Spleen (tissue), 11 donors: ENCODE results near the gene SEMA7A. TPM values are rescaled to one million over a fixed set of nuclear protein-coding genes. Genes with fewer than 3 reads are reported as not detected.
A peak's percentile ranks its signal among the peaks of the same experiment; 100 is the strongest.

Experiments
- DNase-seq: peaks from one replicate; pipeline ENCODE4 v3.0.0-alpha.2; 2020
- H3K27ac ChIP-seq, 8 donors: fragments of 200-600 bp; sonication (generic) in 7 of 8; 1 replicate in 4 of 8; 2 replicates in 4 of 8; pipeline versions ENCODE4 v1.5.0 to v1.8.0; 2016 to 2021; ENCODE audit warnings: inconsistent platforms in 4 of 8, mild to moderate bottlenecking in 4 of 8, moderate library complexity in 1 of 8
- H3K27me3 ChIP-seq, 7 donors: fragments of 200-600 bp; sonication (generic) in 6 of 7; replicated peaks in 1 of 7; 1 replicate in 4 of 7; 2 replicates in 3 of 7; pipeline versions ENCODE4 v1.5.0 to v1.8.0; 2016 to 2021; ENCODE audit warnings: inconsistent platforms in 3 of 7, mild to moderate bottlenecking in 1 of 7
- H3K36me3 ChIP-seq, 6 donors: fragments of 200-600 bp; sonication (generic) in 5 of 6; 1 replicate in 4 of 6; 2 replicates in 2 of 6; pipeline versions ENCODE4 v1.5.0 to v1.8.0; 2016 to 2021; ENCODE audit warnings: inconsistent platforms in 2 of 6
- H3K4me1 ChIP-seq, 6 donors: fragments of 200-600 bp; sonication (generic) in 5 of 6; 1 replicate in 3 of 6; 2 replicates in 3 of 6; pipeline versions ENCODE4 v1.5.0 to v1.8.0; 2016 to 2021; ENCODE audit warnings: inconsistent platforms in 3 of 6
- H3K4me3 ChIP-seq, 8 donors: fragments of 200-600 bp; sonication (generic) in 7 of 8; 1 replicate in 4 of 8; 2 replicates in 4 of 8; pipeline versions ENCODE4 v1.5.0 to v1.8.0; 2016 to 2021; ENCODE audit warnings: inconsistent platforms in 4 of 8, mild to moderate bottlenecking in 4 of 8, moderate library complexity in 2 of 8
- H3K9me3 ChIP-seq, 8 donors: fragments of 200-600 bp; sonication (generic) in 7 of 8; 1 replicate in 4 of 8; 2 replicates in 4 of 8; pipeline versions ENCODE4 v1.5.0 to v1.8.0; 2016 to 2021; ENCODE audit warnings: inconsistent platforms in 4 of 8
- CTCF ChIP-seq, 11 experiments: fragments of 200-600 bp in 7 of 11; fragments of 450-650 bp in 4 of 11; sonication (generic) in 4 of 11; IDR thresholded peaks in 8 of 11; conservative IDR thresholded peaks in 3 of 11; 1 replicate in 7 of 11; 2 replicates in 4 of 11; pipeline versions ENCODE4 v1.4.0 to v1.8.0; 2016 to 2021; ENCODE audit warnings: antibody characterized with exemption in 11 of 11, inconsistent platforms in 4 of 11, mild to moderate bottlenecking in 1 of 11
- POLR2A ChIP-seq, 3 donors: fragments of 450-650 bp; IDR thresholded peaks; one replicate each; pipeline ENCODE4 v1.5.1; 2017; ENCODE audit warnings: antibody characterized with exemption in 3 of 3, mild to moderate bottlenecking in 1 of 3
- POLR2AphosphoS5 ChIP-seq, 3 donors: sonication (generic); formaldehyde crosslinking; IDR thresholded peaks; one replicate each; pipeline ENCODE4 v1.5.1; 2017; ENCODE audit warnings: antibody characterized with exemption in 3 of 3
- WGBS, 5 donors: extraction: QIAGEN DNeasy Blood & Tissue Kit in 3 of 5; methylation state at CpG; one replicate each; pipeline versions ENCODE4 v1.1.5 to v1.1.7; 2013 to 2018; 5-methylcytosine and 5-hydroxymethylcytosine counted together
- intact Hi-C: fragments of 100-400 bp; cut with DNase I; formaldehyde crosslinking; loops from one replicate; pipeline ENCODE4 v1.15.0; 2023; ENCODE audit warnings: low total_unique reads
- polyA plus RNA-seq, 3 donors: library from polyadenylated mRNA; stranded (reverse); fragments of 200-250 nt; gene quantifications; one replicate each; pipeline ENCODE4 v1.2.1, GENCODE V29; 2013
- total RNA-seq, 7 donors: library from RNA; depleted of rRNA in 3 of 7; stranded (reverse); fragments of >200 nt in 3 of 7; fragmentation: NEBNext Ultra II Directional in 4 of 7; extraction: Animal tissue kit (Norgen Biotek cat#: 25700) in 4 of 7; gene quantifications; one replicate each; pipeline versions ENCODE4 v1.1.0 to v1.2.1, GENCODE V29; 2016 to 2021
- donor health status: healthy with polysubstance abuse.
- donor health status: DM: no; HTN: no; CAD: no; lungs with moderate emphysema.
- donor health status: DM: no; HTN: no; CAD: no.
- donor health status: Bipolar disorder and iron deficiency.
- donor health status: healthy.
- donor health status: DM: no; HTN: no; CAD: no.
- donor health status: DM: yes; HTN: yes; CAD: no.

SEMA7A gene
- total and polyA plus RNA-seq, 10 donors = 41.6 to 154 (median 127) TPM

DNA sequence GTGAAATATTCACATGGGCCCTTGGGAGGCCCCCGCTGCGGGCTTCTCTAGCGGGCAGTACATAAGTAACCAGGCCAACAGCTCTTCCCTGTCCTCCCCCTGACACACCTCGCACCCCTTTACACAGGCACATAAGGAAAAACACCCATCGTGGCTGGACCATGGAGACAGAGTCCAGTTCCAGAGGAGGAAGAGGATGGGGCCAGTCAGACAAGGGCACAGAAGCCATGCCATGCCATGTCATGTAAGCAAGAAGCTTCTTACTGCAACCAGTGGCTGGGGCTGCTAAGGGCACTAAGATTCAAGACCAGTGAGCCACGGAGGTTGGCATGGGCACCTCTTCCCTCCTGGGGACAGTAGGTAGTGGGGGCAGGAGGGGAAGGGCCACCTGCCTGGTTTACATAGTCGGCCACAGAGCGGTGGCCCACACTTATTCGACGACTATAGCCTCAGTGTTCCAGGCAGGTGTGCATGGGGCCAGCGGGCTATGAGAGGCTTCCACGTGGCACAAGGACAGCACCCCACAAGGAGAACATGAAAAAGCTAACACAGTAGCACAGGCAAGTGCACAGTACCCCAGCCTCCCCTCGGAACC is 60.6 kb downstream of the SEMA7A start:
- DNase-seq = no peak
- Histone ChIP-seq H3K27me3 (peaks cover 0 to 14% (median 0%) of the 10 kb centered on the region in 7 donors), H3K9me3 (no peaks in the 10 kb centered on the region), H3K4me3 (peak overlapping the region in 4 of 8 donors; percentile 60 to 92 (median 78)), H3K27ac (peak overlapping the region in 3 of 8 donors; percentile 43 to 86 (median 85)), H3K36me3 (no peaks in the 10 kb centered on the region), H3K4me1 (peaks cover 10 to 31% (median 23%) of the 10 kb centered on the region in 6 donors)
- TF ChIP-seq POLR2A (IDR thresholded peaks at IDR 0.05) (no peak), POLR2AphosphoS5 (IDR thresholded peaks at IDR 0.05) (no peak), CTCF (IDR thresholded peaks at IDR 0.05 in 8 of 11, conservative IDR thresholded peaks at IDR 0.05 in 3 of 11) (no peak)
- WGBS, 5 donors = 56 to 70% (median 63%) methylated on average over 13 of the region's 13 CpGs
- intact Hi-C loops = loop anchor here (5.0 kb wide), 3 partner anchors 164 to 394 kb away; no protein-coding TSS in a partner anchor

GRCh38 chr15:74370471-74370870 is 63.3 kb downstream of the SEMA7A start:
- Histone ChIP-seq H3K36me3 (no peaks in the 10 kb centered on the region), H3K27ac (no peak overlapping the region), H3K27me3 (peaks cover 0 to 38% (median 15%) of the 10 kb centered on the region in 7 donors), H3K9me3 (no peaks in the 10 kb centered on the region), H3K4me1 (peaks cover 10 to 53% (median 40%) of the 10 kb centered on the region in 6 donors), H3K4me3 (no peak overlapping the region)
- DNase-seq = no peak
- intact Hi-C loops = loop anchor here (5.0 kb wide), 3 partner anchors 167 to 397 kb away; no protein-coding TSS in a partner anchor
- TF ChIP-seq POLR2A (IDR thresholded peaks at IDR 0.05) (no peak), CTCF (IDR thresholded peaks at IDR 0.05 in 8 of 11, conservative IDR thresholded peaks at IDR 0.05 in 3 of 11) (no peak), POLR2AphosphoS5 (IDR thresholded peaks at IDR 0.05) (no peak)
- WGBS, 5 donors = 74 to 92% (median 85%) methylated on average over 5 of the region's 5 CpGs

DNA sequence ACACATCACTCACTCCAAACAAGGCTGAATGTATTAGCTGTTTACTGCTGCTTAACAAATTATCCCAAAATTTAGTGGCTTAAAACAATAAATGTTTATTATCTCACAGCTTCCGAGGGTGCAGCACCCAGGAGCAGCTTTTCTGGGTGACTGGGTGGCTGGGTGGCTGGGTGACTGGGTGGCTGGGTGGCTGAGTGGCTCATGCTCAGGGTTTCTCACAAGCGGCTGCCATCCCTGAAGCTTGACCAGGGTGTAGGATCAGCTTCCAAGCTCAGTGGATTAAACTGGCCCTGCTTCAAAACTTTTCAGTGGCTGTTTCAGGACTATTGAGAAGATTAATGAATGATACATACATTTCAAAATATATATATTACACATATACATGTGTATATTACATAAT is 64.0 kb downstream of the SEMA7A start:
- TF ChIP-seq POLR2AphosphoS5 (IDR thresholded peaks at IDR 0.05) (no peak), POLR2A (IDR thresholded peaks at IDR 0.05) (no peak), CTCF (IDR thresholded peaks at IDR 0.05 in 8 of 11, conservative IDR thresholded peaks at IDR 0.05 in 3 of 11) (no peak)
- Histone ChIP-seq H3K9me3 (no peaks in the 10 kb centered on the region), H3K27me3 (peaks cover 0 to 45% (median 20%) of the 10 kb centered on the region in 7 donors), H3K27ac (no peak overlapping the region), H3K36me3 (no peaks in the 10 kb centered on the region), H3K4me3 (no peak overlapping the region), H3K4me1 (peaks cover 4 to 49% (median 36%) of the 10 kb centered on the region in 6 donors)
- DNase-seq = no peak
- intact Hi-C loops = loop anchor here (5.0 kb wide), 3 partner anchors 168 to 398 kb away; no protein-coding TSS in a partner anchor
- 90 to 96% (median 93%) methylated on average over 2 of the region's 2 CpGs for WGBS, 5 donors

- 50 to 77% (median 63%) methylated on average over 10 of the region's 10 CpGs for WGBS, 5 donors
- Histone ChIP-seq H3K4me1 (peaks cover 0 to 43% (median 31%) of the 10 kb centered on the region in 6 donors), H3K4me3 (no peak overlapping the region), H3K27me3 (peaks cover 0 to 51% (median 20%) of the 10 kb centered on the region in 7 donors), H3K36me3 (no peaks in the 10 kb centered on the region), H3K9me3 (no peaks in the 10 kb centered on the region), H3K27ac (no peak overlapping the region)
- DNase-seq = no peak
- intact Hi-C loops = no loop called here
- TF ChIP-seq POLR2AphosphoS5 (IDR thresholded peaks at IDR 0.05) = no peak
- no peak for TF ChIP-seq CTCF (IDR thresholded peaks at IDR 0.05 in 8 of 11, conservative IDR thresholded peaks at IDR 0.05 in 3 of 11)
Observed at GRCh38 chr15:74369084-74369745, 64.5 kb downstream of the SEMA7A start.
